CD14-positive monocyte (primary cell): ENCODE measurements around the gene DNAH11. TPM values are rescaled to one million over a fixed set of nuclear protein-coding genes. Genes with fewer than 3 reads are reported as not detected.

Experiments used
- DNase-seq, 3 donors: peaks; one replicate each; pipeline ENCODE4 v3.0.0-alpha.2; 2011 to 2022
- H2AFZ ChIP-seq: 2 replicates; pipeline ENCODE4 v1.6.0; 2012; ENCODE audit warnings: mild to moderate bottlenecking, low read depth, low read length, inconsistent platforms; ENCODE audit not compliant: insufficient read depth, poor library complexity, severe bottlenecking
- H3K27ac ChIP-seq, 2 donors: 1 replicate in 1 of 2; 2 replicates in 1 of 2; pipeline ENCODE4 v1.5.1; 2012 to 2013; ENCODE audit warnings: low read length in 2 of 2, control low read depth in 1 of 2, inconsistent platforms in 1 of 2, low read depth in 1 of 2, mild to moderate bottlenecking in 1 of 2
- H3K27me3 ChIP-seq, 2 donors: one replicate each; pipeline versions ENCODE4 v1.6.0 to v1.6.1; 2011 to 2013; ENCODE audit warnings: low read length in 2 of 2; ENCODE audit not compliant: control insufficient read depth in 2 of 2, insufficient read depth in 2 of 2
- H3K36me3 ChIP-seq, 2 donors: replicated peaks in 1 of 2; 1 replicate in 1 of 2; 2 replicates in 1 of 2; pipeline versions ENCODE4 v1.5.1 to v1.6.1; 2012 to 2013; ENCODE audit warnings: low read length in 2 of 2, control low read depth in 1 of 2, inconsistent platforms in 1 of 2, mild to moderate bottlenecking in 1 of 2; ENCODE audit not compliant: insufficient read depth in 2 of 2, control insufficient read depth in 1 of 2
- H3K4me1 ChIP-seq, 2 donors: 1 replicate in 1 of 2; 2 replicates in 1 of 2; pipeline versions ENCODE4 v1.5.1 to v1.6.1; 2012 to 2013; ENCODE audit warnings: low read length in 2 of 2, control low read depth in 1 of 2, inconsistent platforms in 1 of 2, mild to moderate bottlenecking in 1 of 2, moderate library complexity in 1 of 2; ENCODE audit not compliant: insufficient read depth in 2 of 2, control insufficient read depth in 1 of 2
- H3K4me2 ChIP-seq: replicated peaks from 2 replicates; pipeline ENCODE3; 2012; ENCODE audit warnings: low read length, moderate library complexity, mild to moderate bottlenecking; ENCODE audit not compliant: poor library complexity, severe bottlenecking; ENCODE audit errors: extremely low read depth
- H3K4me3 ChIP-seq, 3 experiments: fragments of 200-600 bp in 1 of 3; sonication (generic) in 1 of 3; replicated peaks in 1 of 3; 1 replicate in 2 of 3; 2 replicates in 1 of 3; pipeline ENCODE4 v1.5.1; 2011 to 2013; ENCODE audit warnings: low read length in 3 of 3, mild to moderate bottlenecking in 3 of 3, control low read depth in 2 of 3, low read depth in 2 of 3, inconsistent platforms in 1 of 3, moderate library complexity in 1 of 3
- H3K79me2 ChIP-seq: 2 replicates; pipeline ENCODE4 v1.6.0; 2012; ENCODE audit warnings: mild to moderate bottlenecking, control low read depth, inconsistent platforms, low read length, moderate library complexity; ENCODE audit not compliant: insufficient read depth
- H3K9ac ChIP-seq: 2 replicates; pipeline ENCODE4 v1.6.0; 2017; ENCODE audit warnings: low read length, mild to moderate bottlenecking; ENCODE audit not compliant: insufficient read depth, poor library complexity, severe bottlenecking
- H3K9me3 ChIP-seq, 2 donors: replicated peaks in 1 of 2; 1 replicate in 1 of 2; 2 replicates in 1 of 2; pipeline versions ENCODE4 v1.5.1 to v1.6.1; 2012 to 2013; ENCODE audit warnings: low read length in 2 of 2, control low read depth in 1 of 2; ENCODE audit not compliant: control insufficient read depth in 1 of 2, insufficient read depth in 1 of 2
- H4K20me1 ChIP-seq: 2 replicates; pipeline ENCODE4 v1.6.0; 2012; ENCODE audit warnings: mild to moderate bottlenecking, low read length, control low read depth, moderate library complexity; ENCODE audit not compliant: insufficient read depth
- H3K27ac Mint-ChIP-seq, 7 donors: one replicate each; pipeline ENCODE4 v1.8.0; 2020; ENCODE audit warnings: mild to moderate bottlenecking in 7 of 7, mixed read lengths in 7 of 7, moderate library complexity in 6 of 7, inconsistent platforms in 2 of 7
- H3K27me3 Mint-ChIP-seq, 3 donors: one replicate each; pipeline ENCODE4 v1.8.0; 2021 to 2022; ENCODE audit warnings: low read depth in 3 of 3, mild to moderate bottlenecking in 3 of 3, mixed read lengths in 3 of 3, moderate library complexity in 3 of 3, inconsistent platforms in 1 of 3
- H3K36me3 Mint-ChIP-seq, 2 donors: one replicate each; pipeline ENCODE4 v1.8.0; 2020; ENCODE audit warnings: mixed read lengths in 2 of 2, inconsistent platforms in 1 of 2, mild to moderate bottlenecking in 1 of 2
- H3K4me1 Mint-ChIP-seq: one replicate; pipeline ENCODE4 v1.8.0; 2020; ENCODE audit warnings: mild to moderate bottlenecking, mixed read lengths
- H3K4me3 Mint-ChIP-seq, 2 donors: one replicate each; pipeline ENCODE4 v1.8.0; 2020; ENCODE audit warnings: mild to moderate bottlenecking in 2 of 2, mixed read lengths in 2 of 2, moderate library complexity in 1 of 2
- H3K9me3 Mint-ChIP-seq, 7 donors: one replicate each; pipeline ENCODE4 v1.8.0; 2020 to 2022; ENCODE audit warnings: mixed read lengths in 7 of 7, mild to moderate bottlenecking in 6 of 7, moderate library complexity in 6 of 7, inconsistent platforms in 2 of 7
- WGBS: methylation state at CpG from one replicate; pipeline ENCODE4 v1.1.5; 2013; ENCODE audit warnings: missing lambda C conversion rate; ENCODE audit not compliant: insufficient coverage; 5-methylcytosine and 5-hydroxymethylcytosine counted together
- intact Hi-C, 2 donors: fragments of 100-400 bp; cut with micrococcal nuclease; formaldehyde crosslinking; loops; one replicate each; pipeline versions ENCODE4 v1.15.0 to v1.15.1; 2023
- polyA plus RNA-seq, 3 donors: library from polyadenylated mRNA; depleted of rRNA in 1 of 3; unstranded in 2 of 3; stranded (reverse) in 1 of 3; fragments of 300-500 nt in 2 of 3; fragments of >200 nt in 1 of 3; fragmentation: Illumina TruSeq in 2 of 3; gene quantifications; 1 replicate in 2 of 3; 2 replicates in 1 of 3; pipeline ENCODE4 v1.2.3, GENCODE V29; 2012 to 2021
- TF ChIP-seq, protein P1 (sequence below): fragments of 200-600 bp; IDR thresholded peaks from one replicate; pipeline ENCODE4 v1.8.0; 2022; ENCODE audit warnings: antibody characterized with exemption, mild to moderate bottlenecking

The DNAH11 gene
- polyA plus RNA-seq, 3 donors: not detected

DNA sequence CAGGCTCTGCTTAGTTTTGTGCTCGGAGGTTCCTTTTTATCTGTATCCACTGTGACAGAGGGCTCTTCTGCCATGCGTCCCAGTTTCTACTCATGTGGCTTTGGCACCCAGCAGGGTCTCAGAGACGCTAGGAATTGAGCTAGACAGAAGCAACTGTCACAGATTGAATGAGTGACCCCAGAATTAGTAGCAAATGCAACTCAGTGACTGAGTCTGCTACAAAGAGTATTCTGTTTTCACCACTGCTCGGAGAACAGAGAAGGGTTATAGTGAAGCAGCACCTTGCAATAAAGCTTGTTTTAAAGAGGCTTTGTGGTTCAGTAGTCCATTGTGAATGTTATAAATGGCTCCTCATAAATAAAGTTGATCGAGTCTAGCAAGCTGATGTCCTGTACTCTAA is 113.2 kb downstream of the DNAH11 start:
- Mint-ChIP-seq H3K27me3 (peaks cover 0 to 2% (median 0%) of the 10 kb centered on the region in 3 donors), H3K9me3 (peaks cover 0 to 9% (median 3%) of the 10 kb centered on the region in 7 donors), H3K27ac (no peak overlapping the region), H3K36me3 (no peaks in the 10 kb centered on the region), H3K4me1 (no peaks in the 10 kb centered on the region), H3K4me3 (no peak overlapping the region)
- Histone ChIP-seq H3K4me3 (no peak overlapping the region), H4K20me1 (no peaks in the 10 kb centered on the region), H3K27ac (no peak overlapping the region), H3K27me3 (no peaks in the 10 kb centered on the region), H3K4me2 (no peak overlapping the region), H3K79me2 (no peaks in the 10 kb centered on the region), H2AFZ (no peak overlapping the region), H3K36me3 (no peaks in the 10 kb centered on the region), H3K9ac (no peak overlapping the region), H3K4me1 (no peaks in the 10 kb centered on the region), H3K9me3 (no peaks in the 10 kb centered on the region)
- intact Hi-C loops: no loop called here
- WGBS: 88% methylated on average over 4 of the region's 5 CpGs
- TF ChIP-seq, protein P1, sequence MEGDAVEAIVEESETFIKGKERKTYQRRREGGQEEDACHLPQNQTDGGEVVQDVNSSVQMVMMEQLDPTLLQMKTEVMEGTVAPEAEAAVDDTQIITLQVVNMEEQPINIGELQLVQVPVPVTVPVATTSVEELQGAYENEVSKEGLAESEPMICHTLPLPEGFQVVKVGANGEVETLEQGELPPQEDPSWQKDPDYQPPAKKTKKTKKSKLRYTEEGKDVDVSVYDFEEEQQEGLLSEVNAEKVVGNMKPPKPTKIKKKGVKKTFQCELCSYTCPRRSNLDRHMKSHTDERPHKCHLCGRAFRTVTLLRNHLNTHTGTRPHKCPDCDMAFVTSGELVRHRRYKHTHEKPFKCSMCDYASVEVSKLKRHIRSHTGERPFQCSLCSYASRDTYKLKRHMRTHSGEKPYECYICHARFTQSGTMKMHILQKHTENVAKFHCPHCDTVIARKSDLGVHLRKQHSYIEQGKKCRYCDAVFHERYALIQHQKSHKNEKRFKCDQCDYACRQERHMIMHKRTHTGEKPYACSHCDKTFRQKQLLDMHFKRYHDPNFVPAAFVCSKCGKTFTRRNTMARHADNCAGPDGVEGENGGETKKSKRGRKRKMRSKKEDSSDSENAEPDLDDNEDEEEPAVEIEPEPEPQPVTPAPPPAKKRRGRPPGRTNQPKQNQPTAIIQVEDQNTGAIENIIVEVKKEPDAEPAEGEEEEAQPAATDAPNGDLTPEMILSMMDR: no peak
- DNase-seq: no peak

GRCh38 chr7:21656796-21657195 is 114.0 kb downstream of the DNAH11 start:
- no peak for DNase-seq
- H3K4me1 ChIP-seq: no peaks in the 10 kb centered on the region
- no peak overlapping the region for H3K4me2 ChIP-seq
- no peak overlapping the region for H2AFZ ChIP-seq
- TF ChIP-seq, protein P1: no peak
- Mint-ChIP-seq H3K36me3 (no peaks in the 10 kb centered on the region), H3K27me3 (peaks cover 0 to 2% (median 0%) of the 10 kb centered on the region in 3 donors), H3K9me3 (peaks cover 0 to 11% (median 6%) of the 10 kb centered on the region in 7 donors), H3K27ac (no peak overlapping the region), H3K4me1 (no peaks in the 10 kb centered on the region), H3K4me3 (no peak overlapping the region)
- peaks cover 0 to 3% of the 10 kb centered on the region in 2 donors for H3K9me3 ChIP-seq
- H3K4me3 ChIP-seq: no peak overlapping the region
- no peak overlapping the region for H3K9ac ChIP-seq
- no CpG with 5 or more reads among the region's 2 CpGs for WGBS
- no peak overlapping the region for H3K27ac ChIP-seq
- no peaks in the 10 kb centered on the region for H3K79me2 ChIP-seq
- H3K36me3 ChIP-seq: no peaks in the 10 kb centered on the region
- H3K27me3 ChIP-seq: no peaks in the 10 kb centered on the region
- H4K20me1 ChIP-seq: no peaks in the 10 kb centered on the region
- intact Hi-C loops: no loop called here
